Stimulated activated CD4-positive, alpha-beta T cell treated with anti-CD3 and anti-CD28 coated beads, Interleukin-2, amount 100 ng/mL, for 48 hours (primary cell): ENCODE measurements around the gene VSIR.

Experiments used
- DNase-seq, 2 donors: peaks; one replicate each; pipeline ENCODE4 v3.0.0-alpha.2; 2020

VSIR gene

DNA sequence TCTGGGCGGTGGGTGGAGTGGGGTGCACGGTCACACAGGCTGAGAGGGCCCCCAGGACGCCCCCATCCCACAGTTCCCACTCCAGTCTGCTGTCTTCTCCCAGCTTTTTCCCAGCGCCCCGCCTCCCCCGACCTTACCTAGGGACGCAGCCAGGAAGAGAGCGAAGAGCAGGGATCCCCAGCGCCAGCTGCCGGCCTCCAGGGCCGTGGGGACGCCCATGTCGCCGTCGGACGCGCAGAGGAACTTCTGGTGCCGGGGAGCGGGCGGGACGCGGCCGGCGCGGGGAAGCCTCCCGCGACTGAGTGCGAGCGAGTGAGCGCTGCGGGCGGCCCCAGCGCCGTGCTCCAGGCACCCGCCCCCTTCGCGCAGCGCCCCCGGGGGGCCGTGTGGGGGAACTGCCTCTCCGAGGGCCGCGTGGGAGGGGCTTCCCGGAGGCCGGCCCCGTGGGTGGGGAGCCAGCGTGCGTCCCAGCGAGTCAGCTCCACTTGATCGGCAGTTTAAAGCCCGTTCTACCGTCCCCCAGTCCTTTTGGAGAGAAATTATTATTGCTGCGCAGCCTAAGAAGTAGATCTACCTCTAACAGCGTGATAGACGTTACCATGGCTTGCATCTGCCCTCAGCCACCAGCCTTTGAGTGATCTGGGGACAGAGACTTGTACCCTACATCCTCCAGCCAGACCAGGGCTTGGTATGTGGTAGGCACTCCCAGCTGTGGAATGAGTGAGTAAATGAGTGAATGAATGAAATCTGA, at the start of gene VSIR:
Gene VSIR, minus strand, starts transcription at position 300 of the 751 bp plus-strand sequence. Its CDS starts 81 bp downstream, at position 219.
- peak; percentile 96 to 99 for DNase-seq

DNA sequence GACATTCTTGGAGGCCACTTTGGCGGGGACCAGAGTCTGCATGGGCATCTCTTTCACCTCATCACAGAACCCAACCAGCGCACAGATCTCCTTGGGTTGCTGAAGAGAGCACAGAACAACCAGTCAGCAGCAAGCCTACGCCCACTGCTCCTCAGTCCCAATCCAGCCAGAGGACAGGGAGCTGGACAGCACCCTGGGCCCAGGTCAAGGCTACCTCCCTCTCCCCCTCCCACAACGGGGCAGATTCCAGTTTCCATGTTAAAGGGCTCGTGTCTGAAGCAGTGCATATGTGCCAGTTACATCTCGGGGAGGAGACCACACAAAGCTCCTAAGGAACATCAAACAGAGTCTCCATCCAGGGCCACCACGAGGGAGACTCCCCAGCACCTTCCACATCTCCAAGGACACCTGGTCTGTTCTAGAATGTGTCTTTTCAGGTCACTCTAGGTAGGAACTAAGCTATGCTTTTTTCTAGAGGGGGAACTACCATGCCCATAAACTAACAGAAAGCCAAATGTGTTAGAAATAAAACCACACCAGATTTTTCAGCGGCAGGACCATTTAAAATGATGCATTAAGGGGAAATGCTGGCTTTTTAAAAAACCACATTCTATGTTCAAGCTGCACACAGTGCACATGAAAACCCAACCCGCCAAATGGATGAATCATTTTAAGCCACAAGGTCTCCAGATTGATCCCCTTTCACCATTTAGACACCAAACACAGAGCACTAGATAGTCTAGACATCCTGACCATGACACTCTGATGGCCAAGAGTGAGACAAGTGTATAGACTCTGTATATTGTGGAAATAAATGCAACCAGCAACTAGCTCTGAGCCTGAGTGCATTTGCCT, 48.8 kb upstream of the VSIR start:
- no peak for DNase-seq

DNA sequence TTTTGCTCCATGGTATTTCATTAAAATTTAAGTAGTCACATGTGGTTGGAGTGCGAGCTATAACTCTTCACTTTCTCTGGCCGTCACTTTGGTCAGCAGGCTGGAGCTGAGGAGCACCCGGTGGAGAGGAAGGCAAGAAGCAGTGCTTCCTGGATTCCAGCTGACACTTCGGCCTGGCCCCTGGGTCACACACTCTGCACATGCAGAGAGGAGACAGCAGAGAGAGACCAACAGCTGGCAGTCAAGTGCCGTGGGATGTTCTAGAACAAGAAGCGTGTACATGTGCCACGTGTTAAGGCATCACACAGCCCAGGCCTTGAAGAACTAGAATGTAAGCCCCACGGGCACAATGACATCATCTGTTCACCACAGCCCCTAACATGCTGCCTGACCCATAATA, 47.6 kb upstream of the VSIR start:
- no peak for DNase-seq

DNA sequence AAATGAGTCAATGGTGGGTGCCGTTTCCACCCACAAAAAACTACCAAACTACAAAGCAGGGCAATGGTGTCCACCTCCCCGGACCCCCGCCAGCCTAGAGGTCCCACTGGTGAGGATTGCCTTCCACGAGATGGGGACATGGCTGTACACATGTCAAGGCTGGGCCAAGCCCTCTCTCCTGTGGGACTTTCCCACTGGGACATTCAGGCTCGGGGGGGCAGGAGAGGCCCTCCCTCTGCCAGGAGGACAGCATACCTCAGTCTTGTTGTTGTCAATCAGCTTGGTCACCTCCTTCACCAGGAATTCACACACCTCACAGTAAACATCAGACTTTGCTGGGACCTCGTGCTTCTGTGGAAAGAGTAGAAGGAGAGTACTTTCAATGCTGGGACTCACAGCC, 46.7 kb upstream of the VSIR start:
- DNase-seq = no peak

DNA sequence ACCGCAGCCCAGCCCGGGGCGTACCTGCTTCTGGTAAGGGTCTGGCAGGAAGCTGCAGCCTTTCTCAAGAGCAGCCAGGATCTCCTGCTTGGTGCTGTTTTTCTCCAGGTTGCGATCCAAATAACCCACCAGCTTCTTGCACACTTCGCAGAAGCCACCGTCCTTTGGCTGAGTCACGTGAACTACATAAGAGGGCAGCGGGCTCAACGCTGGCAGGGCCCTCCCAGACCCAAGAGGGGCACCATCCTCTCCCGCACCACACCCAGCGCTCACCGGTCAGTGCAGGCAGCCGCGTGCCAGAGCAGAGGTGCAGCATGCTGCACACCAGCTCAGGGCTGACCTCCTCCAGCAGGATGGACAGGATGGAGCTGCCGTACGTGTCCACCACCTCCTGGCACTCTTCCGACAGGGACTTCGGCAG, 46.1 kb upstream of the VSIR start:
- no peak for DNase-seq

DNA sequence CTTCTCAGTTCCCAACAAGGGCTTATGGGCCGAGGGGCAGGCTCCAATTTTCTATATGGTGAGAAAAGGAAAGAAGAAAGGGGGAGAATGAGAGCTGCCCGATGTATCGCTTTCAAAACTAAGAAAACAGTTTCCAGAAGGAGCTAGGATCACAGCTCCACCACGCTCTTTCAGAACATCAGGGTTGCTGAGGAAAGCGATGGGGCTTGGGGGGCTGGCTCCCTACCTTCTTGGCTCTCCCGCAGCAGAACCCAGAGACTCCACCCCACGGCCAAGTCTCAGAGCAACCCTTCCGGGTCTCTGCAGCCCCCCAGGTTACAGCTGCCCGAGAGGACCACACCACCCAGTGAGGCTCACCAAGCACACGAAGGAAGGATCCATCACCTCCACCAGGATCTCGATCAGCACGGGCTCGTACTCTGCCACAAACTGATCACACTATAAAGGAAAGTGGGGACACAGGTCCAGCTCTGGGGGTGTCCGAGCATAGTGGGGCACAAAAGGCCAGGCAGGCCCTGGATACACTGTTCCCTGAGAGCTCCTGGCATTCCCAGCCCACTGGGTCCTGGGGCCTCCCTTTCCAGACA, 45.4 kb upstream of the VSIR start:
- no peak for DNase-seq

DNA sequence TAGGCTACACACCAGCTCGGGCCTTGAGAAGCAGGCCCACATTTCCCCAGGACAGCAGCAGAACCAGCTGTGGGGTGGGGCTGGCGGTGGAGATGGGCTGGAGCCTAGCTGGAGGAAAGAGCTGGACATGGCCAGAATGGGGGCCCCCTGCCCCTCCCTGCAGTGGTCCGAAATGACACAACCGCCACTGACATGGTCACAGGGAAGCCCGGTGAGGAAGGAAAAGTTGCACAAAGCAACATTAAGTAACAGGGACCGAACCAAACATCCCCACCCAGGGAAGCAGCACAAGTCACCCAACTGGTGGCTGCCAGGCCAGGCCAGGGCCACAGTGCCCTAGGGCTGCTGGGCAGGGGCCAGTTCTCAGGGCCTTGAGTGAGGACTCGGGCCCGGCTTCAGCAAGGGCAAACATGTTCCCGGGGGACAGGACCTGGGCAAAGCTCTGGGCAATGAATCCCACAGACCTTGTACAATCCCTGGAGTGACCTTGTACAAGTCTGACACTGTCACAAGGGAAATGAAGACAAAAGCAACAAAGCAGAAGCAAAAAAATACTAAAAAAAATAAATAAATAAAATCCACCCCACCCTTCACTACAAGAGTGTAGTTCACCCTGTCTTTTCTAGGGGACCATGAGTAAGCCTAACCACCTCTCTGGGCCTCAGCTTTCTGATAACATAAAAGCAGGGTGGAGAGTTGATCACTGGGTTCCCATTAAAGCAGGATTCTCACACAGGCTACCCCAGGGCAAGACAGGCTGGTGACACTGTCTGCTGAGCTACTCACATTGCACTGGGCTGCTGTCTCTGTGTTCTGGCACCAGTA, 44.7 kb upstream of the VSIR start:
- DNase-seq = no peak

DNA sequence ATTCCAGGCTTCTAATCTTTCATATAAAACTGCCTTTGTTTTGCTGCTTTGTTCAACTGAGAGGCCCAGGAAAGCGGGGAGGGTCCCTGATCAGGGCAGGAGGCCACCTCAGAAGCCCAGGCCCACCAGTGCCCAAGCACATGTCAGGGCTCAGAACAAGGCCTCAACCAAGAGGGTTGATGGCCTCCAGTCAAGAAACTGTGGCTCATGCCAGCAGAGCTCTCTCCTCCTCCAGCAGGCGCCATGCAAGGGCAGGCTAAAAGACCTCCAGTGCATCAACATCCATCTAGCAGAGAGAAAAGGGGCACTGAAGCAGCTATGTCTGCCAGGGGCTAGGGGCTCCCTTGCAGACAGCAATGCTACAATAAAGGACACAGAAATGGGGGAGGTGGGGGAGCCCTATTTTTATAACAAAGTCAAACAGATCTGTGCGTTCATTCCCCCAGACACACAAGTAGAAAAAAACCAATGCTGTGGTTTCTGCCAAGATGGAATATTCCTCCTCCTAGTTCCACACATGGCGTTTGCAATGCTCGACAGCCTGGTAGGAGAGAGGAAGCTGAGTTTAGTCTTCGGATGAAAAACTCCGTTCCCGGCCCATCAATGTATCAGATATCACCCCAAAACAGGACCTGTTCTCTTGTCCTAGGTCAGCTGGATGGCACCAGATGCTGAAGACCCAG, 43.8 kb upstream of the VSIR start:
- DNase-seq = no peak

DNA sequence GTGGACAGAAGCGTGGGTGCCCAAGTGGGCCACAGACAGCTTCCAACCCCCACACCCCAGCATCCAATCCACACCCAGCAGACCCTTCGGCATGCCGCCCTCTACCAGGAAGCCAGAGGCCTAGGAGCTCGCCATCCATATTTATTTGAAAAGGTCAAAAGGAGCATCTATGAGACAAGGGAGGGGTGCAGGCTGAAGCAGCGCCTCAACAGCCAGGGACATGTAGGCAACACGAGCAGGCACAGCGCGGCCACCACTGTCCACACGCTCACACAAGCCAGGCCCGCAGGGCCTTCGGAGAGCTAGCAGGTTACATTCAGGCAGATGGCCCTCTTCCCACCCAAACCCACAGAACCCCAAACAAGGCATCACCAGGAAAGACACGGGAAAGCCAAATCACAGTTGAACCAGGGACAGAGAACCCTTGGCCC, 43.1 kb upstream of the VSIR start:
- DNase-seq = no peak

DNA sequence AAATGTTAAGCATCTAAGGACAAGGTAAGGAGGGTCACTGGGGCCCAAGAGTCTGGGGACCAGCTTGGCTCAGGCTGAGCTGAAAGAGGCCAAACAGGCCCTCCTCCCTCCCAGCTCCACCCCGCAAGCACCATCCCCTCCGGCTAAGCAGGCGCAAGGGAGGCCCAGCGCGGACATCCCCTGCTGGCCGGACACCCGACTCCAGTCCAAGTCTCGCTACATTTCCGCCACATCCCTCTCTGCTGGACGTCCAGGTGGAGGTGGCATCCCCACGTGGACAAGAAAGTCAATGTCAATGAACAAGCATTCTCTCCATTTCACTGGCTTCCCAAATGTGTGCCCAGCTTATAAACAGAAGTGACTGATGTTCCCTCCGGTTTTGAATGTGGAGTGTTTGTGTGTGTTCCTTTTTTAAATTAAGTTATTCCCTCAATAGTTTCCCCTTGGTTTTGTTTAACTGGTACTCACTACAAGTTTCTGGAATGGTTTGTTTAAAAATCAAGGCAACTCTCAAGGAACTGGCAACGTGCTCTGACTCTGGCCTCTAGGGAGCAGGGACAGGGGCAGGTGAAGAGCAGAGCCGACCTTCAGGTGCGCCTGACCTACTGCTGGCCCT, 42.3 kb upstream of the VSIR start:
- DNase-seq = no peak

DNA sequence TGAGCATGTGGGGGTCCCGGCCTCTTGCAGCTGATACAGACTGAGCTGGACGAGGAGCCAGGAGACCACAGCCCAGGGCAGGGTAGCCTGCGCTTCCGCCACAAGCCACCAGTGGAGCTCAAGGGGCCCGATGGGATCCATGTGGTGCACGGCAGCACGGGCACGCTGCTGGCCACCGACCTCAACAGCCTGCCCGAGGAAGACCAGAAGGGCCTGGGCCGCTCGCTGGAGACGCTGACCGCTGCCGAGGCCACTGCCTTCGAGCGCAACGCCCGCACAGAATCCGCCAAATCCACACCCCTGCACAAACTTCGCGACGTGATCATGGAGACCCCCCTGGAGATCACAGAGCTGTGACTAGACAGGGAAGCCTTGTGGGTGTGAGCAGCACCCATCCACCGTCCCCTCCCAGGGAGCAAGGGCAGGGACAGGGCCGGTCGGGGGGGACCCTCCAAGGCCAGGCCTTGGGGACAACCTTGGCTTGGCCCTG, 41.6 kb upstream of the VSIR start:
- DNase-seq = no peak

DNA sequence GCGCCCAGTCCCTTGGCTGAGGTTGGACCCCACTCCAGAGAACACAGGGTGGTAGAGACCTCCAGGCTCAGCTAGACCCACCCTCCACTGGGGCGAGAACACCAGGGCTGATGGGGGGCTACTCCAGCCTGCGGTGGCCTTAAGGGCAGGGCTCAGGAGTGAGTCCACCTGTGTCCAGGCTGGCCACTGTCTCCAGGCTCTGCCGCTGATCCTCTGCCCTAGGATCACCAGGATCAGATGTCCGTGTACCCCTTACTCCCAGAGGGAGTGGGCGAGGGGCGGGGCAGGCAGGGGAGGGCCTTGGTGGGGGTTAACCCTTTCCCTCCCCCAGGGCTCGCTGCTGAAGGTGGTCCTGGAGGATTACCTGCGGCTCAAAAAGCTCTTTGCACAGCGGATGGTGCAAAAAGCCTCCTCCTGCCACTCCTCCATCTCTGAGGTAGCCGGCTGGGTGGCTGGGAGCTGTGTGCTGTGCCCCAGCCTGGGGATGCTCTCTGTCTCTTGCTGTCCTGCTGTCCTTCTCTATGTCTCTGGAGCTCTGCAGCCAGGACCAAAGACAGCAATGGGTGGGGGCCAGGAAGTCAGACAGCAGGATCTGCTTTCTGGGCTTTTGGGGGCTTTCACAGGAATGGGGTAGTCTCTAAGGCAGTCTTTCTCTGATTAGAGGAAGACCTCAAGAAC, 39.7 kb upstream of the VSIR start:
- DNase-seq = no peak

DNA sequence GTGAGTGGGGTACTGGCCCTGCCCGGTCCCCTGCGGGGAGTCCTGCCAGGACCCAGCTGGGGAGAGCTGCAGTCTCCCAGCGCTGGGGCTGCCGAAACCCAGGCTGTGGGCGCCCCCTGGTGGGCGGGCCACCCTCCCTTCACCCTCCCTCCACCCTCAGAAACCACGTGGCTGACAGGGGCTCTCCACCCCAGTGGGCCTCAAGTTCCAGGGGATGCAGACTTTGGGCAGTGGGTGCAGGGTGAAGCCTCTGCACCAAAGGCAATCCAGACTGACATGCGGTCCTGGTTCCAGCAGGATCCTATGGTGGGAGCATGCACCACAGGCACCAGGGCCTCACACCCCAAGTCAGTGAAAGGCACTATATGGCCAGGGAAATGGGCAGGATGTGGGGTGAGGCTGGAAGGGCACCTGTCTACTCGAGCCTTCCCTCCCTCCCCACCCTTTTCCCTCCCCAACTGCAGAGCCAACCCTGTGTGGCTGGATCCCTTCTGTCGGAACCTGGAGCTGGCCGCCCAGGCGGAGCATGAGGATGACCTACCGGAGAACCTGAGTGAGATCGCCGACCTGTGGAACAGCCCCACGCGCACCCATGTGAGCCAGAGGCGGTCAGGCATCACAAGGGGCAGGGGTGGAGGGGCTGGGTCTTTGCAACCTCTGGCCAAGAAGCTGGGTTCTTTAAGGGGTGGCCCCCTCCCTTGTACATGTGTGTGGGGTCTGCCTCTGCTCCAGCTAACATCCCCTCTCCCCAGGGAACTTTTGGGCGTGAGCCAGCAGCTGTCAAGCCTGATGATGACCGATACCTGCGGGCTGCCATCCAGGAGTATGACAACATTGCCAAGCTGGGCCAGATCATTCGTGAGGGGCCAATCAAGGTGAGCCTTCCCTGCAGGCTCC, 38.9 kb upstream of the VSIR start:
- peak; percentile 72 to 83 for DNase-seq

DNA sequence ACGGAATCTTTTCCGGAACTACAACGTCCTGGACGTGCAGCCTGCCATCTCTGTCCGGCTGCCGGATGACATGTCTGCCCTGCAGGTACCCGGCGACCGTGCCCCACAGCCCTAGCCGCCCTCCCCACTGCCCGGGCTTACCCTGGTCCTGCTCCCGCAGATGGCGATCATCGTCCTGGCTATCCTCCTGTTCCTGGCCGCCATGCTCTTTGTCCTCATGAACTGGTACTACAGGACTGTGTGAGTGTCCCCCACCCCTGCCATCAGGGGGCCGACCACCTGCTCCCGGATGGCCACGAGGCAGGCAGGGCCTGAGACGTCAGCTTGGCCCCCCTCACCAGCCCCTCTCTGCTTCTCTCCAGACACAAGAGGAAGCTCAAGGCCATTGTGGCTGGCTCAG, 38.0 kb upstream of the VSIR start:
- DNase-seq = no peak

DNA sequence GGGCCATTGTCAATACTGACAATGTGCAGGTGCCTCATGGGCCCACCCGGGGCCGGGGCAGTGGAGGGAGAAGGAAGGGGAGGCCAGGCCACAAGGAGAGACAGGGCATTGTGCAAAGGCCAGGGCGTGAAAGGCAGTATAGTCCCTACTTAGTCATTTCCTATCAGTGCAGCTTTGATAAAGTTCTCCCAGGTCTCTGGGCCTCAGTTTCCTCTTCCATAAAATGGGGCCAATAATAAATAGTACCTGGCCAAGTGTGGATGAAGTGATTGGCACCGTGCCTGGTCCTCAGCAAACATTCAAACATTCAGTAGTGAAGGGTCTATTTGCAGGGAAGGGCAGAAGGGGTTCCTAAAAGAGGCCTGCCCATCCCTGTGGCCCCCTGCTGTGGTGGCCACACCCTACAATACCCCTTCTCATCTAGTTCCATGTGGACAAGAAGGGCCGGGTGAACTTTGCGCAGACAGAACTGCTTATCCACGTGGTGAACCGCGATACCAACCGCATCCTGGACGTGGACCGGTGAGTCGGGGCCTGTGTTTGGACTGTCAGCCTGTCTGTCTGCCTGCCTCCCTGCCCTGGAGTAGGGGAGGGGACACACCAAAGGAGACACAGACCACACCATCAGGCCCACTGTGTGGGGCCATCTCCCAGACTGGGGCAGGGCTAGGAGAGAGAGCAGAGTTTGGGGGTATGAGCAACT, 36.9 kb upstream of the VSIR start:
- no peak for DNase-seq

DNA sequence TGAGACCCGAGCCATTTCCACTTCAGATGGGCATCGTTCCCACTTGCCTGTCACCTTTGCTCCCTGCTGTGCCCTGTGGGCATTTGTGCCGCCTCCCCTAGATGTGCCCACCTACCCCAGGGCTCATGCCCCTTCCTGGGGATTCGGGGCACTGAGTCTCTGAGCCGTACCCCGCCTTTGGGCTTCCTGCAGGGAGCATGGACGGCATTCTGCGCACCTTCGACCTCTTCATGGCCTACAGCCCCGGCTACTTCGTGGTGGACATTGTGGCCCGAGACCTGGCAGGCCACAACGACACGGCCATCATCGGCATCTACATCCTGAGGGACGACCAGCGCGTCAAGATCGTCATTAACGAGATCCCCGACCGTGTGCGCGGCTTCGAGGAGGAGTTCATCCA, 36.3 kb upstream of the VSIR start:
- no peak for DNase-seq

DNA sequence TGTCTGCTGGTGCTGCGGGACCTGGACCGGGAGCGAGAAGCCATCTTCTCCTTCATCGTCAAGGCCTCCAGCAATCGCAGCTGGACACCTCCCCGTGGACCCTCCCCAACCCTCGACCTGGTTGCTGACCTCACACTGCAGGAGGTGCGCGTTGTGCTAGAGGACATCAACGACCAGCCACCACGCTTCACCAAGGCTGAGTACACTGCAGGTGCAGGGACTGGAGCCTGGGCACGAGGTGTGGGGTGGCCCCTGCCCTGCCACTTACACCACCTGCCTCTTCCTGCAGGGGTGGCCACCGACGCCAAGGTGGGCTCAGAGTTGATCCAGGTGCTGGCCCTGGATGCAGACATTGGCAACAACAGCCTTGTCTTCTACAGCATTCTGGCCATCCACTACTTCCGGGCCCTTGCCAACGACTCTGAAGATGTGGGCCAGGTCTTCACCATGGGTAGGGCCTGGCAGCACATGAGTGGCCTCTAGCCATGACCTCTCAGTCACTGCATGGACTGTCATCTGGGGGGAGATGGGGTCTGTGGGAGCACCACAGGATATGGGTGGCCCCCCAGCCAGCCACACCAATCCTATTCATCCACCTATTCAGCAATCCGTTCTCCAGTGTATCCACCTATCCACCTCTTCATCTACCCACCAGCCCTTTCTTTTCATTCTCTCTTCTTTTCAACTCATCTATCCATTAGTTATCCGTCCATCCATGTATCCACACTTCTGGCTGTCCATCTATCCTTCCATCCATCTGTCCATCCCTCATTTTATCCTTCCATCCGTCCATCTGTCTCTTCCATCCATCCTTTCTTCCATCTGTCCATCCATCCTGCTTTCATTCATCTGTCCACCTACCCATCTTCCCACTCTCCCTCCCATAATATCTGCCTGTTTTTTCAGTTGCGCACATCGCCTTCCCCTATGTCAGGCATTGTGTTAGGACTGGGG, 34.5 kb upstream of the VSIR start:
- no peak for DNase-seq
